Gastrocnemius medialis (tissue), 4 donors: ENCODE measurements around the gene TAMM41. TPM values are rescaled to one million over a fixed set of nuclear protein-coding genes. Genes with fewer than 3 reads are reported as not detected.

Source experiments
- ATAC-seq, 2 donors: fragments of 150-250 bp; one replicate each; pipeline ENCODE4 v1.9.1; 2016
- DNase-seq, 2 donors: peaks; one replicate each; pipeline ENCODE4 v3.0.0-alpha.2; 2019
- H3K27ac ChIP-seq, 4 donors: fragments of 200-600 bp; sonication (generic); 1 replicate in 1 of 4; 2 replicates in 3 of 4; pipeline ENCODE4 v1.5.1; 2016 to 2018; ENCODE audit warnings: mild to moderate bottlenecking in 2 of 4, moderate library complexity in 1 of 4
- H3K27me3 ChIP-seq, 3 donors: fragments of 200-600 bp; sonication (generic) in 2 of 3; 1 replicate in 1 of 3; 2 replicates in 2 of 3; pipeline versions ENCODE4 v1.5.1 to v1.6.0; 2016 to 2019; ENCODE audit warnings: mild to moderate bottlenecking in 1 of 3, moderate library complexity in 1 of 3
- H3K36me3 ChIP-seq, 2 donors: fragments of 200-600 bp; sonication (generic) in 1 of 2; one replicate each; pipeline ENCODE4 v1.5.1; 2017 to 2018
- H3K4me1 ChIP-seq, 2 donors: fragments of 200-600 bp; sonication (generic) in 1 of 2; one replicate each; pipeline ENCODE4 v1.5.1; 2016 to 2017; ENCODE audit warnings: mild to moderate bottlenecking in 2 of 2
- H3K4me3 ChIP-seq, 4 donors: fragments of 200-600 bp; sonication (generic) in 3 of 4; 1 replicate in 1 of 4; 2 replicates in 3 of 4; pipeline ENCODE4 v1.5.1; 2016 to 2019; ENCODE audit warnings: mild to moderate bottlenecking in 2 of 4
- H3K9me3 ChIP-seq, 3 donors: fragments of 200-600 bp; sonication (generic) in 2 of 3; 1 replicate in 1 of 3; 2 replicates in 2 of 3; pipeline ENCODE4 v1.5.1; 2016 to 2019
- CTCF ChIP-seq, 5 experiments: fragments of 450-650 bp in 3 of 5; fragments of 200-600 bp in 2 of 5; sonication (generic) in 2 of 5; IDR thresholded peaks in 4 of 5; conservative IDR thresholded peaks in 1 of 5; 1 replicate in 4 of 5; 2 replicates in 1 of 5; pipeline ENCODE4 v1.5.1; 2016 to 2019; ENCODE audit warnings: antibody characterized with exemption in 5 of 5, mild to moderate bottlenecking in 3 of 5, moderate library complexity in 3 of 5
- POLR2A ChIP-seq, 2 donors: fragments of 450-650 bp; IDR thresholded peaks; one replicate each; pipeline ENCODE4 v1.6.1; 2017; ENCODE audit warnings: antibody characterized with exemption in 2 of 2, mild to moderate bottlenecking in 2 of 2, moderate library complexity in 2 of 2
- in situ Hi-C, 4 donors: fragments of 200-750 bp; cut with MboI; loops; one replicate each; pipeline versions ENCODE4 v1.15.0 to v1.8.0; 2017; ENCODE audit warnings: low sequenced_read_pairs in 4 of 4
- intact Hi-C: fragments of 100-400 bp; cut with DNase I; formaldehyde crosslinking; loops from one replicate; pipeline ENCODE4 v1.15.1; 2023; ENCODE audit warnings: low total_unique reads
- total RNA-seq, 4 donors: library from RNA; depleted of rRNA; stranded (reverse); fragments of >200 nt; gene quantifications; one replicate each; pipeline versions ENCODE4 v1.1.0 to v1.2.3, GENCODE V29; 2016

Gene TAMM41
- total RNA-seq, 4 donors from 2014 or later, result 2.1 to 9.7 (median 3.8) TPM

DNA sequence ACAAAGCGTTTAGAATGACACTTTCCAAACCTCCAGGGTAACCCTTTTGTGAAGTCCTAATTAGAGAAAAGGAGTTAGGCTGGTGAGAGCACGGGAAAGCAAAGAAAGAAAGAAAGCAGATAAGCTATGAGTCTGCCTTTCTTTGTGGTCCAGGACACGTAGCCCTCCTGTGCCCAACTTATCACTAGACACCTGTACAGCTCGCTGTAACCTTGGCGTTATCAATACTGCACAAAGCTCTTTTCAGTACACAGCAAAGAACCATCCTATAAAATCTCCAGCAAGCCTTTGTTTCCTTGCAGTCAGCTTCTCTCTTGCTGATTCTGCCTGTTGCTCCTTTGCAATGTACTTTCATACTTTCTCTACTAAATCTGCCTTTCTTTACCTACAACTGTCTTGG, 6.8 kb upstream of the TAMM41 start:
- H3K27me3 ChIP-seq, result peaks cover 0 to 3% (median 0%) of the 10 kb centered on the region in 3 donors
- ATAC-seq, result no peak
- no peaks in the 10 kb centered on the region for H3K36me3 ChIP-seq
- H3K9me3 ChIP-seq, result no peaks in the 10 kb centered on the region
- H3K27ac ChIP-seq, result no peak overlapping the region
- in situ Hi-C loops, result no loop called here
- TF ChIP-seq POLR2A (IDR thresholded peaks at IDR 0.05) (no peak), CTCF (IDR thresholded peaks at IDR 0.05 in 4 of 5, conservative IDR thresholded peaks at IDR 0.05 in 1 of 5) (no peak)
- DNase-seq, result no peak
- intact Hi-C loops, result no loop called here
- no peaks in the 10 kb centered on the region for H3K4me1 ChIP-seq
- H3K4me3 ChIP-seq, result no peak overlapping the region

GRCh38 chr3:11850003-11850402, 3.3 kb upstream of the TAMM41 start:
- Histone ChIP-seq H3K9me3 (no peaks in the 10 kb centered on the region), H3K4me3 (no peak overlapping the region), H3K36me3 (no peaks in the 10 kb centered on the region), H3K4me1 (peaks cover 13 to 17% of the 10 kb centered on the region in 2 donors), H3K27ac (no peak overlapping the region), H3K27me3 (peaks cover 0 to under 1% (median 0%) of the 10 kb centered on the region in 3 donors)
- in situ Hi-C loops (no loop called here), intact Hi-C loops (no loop called here)
- ATAC-seq (no peak), DNase-seq (no peak)
- no peak for TF ChIP-seq CTCF (IDR thresholded peaks at IDR 0.05 in 4 of 5, conservative IDR thresholded peaks at IDR 0.05 in 1 of 5)
- TF ChIP-seq POLR2A (IDR thresholded peaks at IDR 0.05), result no peak

- Histone ChIP-seq H3K4me1 (peaks cover 21 to 24% of the 10 kb centered on the region in 2 donors), H3K4me3 (peak overlapping the region in 2 of 4 donors; percentile 91 to 96), H3K36me3 (peaks cover 0 to 15% of the 10 kb centered on the region in 2 donors), H3K27ac (peak overlapping the region; percentile 86 to 93 (median 92)), H3K9me3 (no peaks in the 10 kb centered on the region), H3K27me3 (no peaks in the 10 kb centered on the region)
- in situ Hi-C loops (no loop called here), intact Hi-C loops (loop anchor here (5.0 kb wide), 1 partner anchor 470 kb away; no protein-coding TSS in a partner anchor)
- ATAC-seq (no peak), DNase-seq (no peak)
- TF ChIP-seq CTCF (IDR thresholded peaks at IDR 0.05 in 4 of 5, conservative IDR thresholded peaks at IDR 0.05 in 1 of 5), result no peak
- no peak for TF ChIP-seq POLR2A (IDR thresholded peaks at IDR 0.05)
These were observed 922 bp upstream of the TAMM41 start for GRCh38 chr3:11847607-11848006.

DNA sequence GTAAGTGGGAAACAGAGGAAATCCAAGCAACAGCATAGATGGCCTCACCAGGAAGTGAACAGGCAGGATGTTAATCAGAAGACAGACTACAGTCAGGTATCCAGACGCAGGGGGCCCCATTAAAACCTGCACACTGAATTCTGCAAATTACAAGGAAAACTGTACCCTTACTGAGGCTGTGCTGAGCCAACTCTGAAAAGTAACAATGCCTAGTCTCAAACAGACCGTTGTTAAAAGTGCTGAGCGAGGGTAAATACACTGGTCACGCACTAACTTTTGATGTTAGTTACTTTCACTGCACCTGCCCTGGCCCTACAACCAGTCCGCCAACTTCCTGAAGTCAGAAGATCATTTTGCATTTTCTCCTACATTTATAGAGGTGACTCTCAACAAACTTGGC, 1.0 kb downstream of the TAMM41 start:
- Histone ChIP-seq H3K36me3 (peaks cover 0 to 25% of the 10 kb centered on the region in 2 donors), H3K4me3 (peak overlapping the region; percentile 78 to 96 (median 92)), H3K4me1 (peaks cover 21 to 24% of the 10 kb centered on the region in 2 donors), H3K9me3 (no peaks in the 10 kb centered on the region), H3K27ac (peak overlapping the region; percentile 86 to 93 (median 92)), H3K27me3 (no peaks in the 10 kb centered on the region)
- in situ Hi-C loops (no loop called here), intact Hi-C loops (loop anchor here (1.0 to 5.0 kb wide), 2 partner anchors 468 to 573 kb away; partner anchors contain the start of gene ATG7)
- DNase-seq, result no peak
- TF ChIP-seq CTCF (IDR thresholded peaks at IDR 0.05 in 4 of 5, conservative IDR thresholded peaks at IDR 0.05 in 1 of 5) (no peak), POLR2A (IDR thresholded peaks at IDR 0.05) (no peak)
- no peak for ATAC-seq

DNA sequence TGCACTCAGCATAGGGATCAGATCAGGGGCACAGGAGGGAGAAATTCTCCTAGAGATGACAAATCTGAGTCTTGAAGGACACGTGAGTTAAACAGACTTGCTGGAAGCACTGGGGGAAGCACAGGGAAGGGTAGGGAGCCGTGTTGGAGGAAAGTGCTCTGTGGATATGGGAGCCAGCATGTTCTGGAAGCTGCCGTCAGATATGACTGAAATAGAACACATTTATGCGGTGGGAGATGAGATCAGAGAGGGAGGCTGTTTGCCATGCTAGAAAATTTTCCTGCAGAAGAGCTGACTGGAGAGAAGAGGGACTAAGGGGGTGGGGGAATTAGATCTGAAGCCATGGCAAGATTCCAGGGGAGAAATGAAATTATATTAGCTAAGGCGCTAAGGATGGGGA, 1.8 kb downstream of the TAMM41 start:
- H3K36me3 ChIP-seq, result peaks cover 0 to 33% of the 10 kb centered on the region in 2 donors
- intact Hi-C loops (loop anchor here (5.0 kb wide), 1 partner anchor 468 kb away; no protein-coding TSS in a partner anchor), in situ Hi-C loops (no loop called here)
- H3K4me3 ChIP-seq, result peak overlapping the region in 2 of 4 donors; percentile 78 to 96
- ATAC-seq (no peak), DNase-seq (no peak)
- H3K4me1 ChIP-seq, result peaks cover 21 to 24% of the 10 kb centered on the region in 2 donors
- H3K27ac ChIP-seq, result peak overlapping the region in 1 of 4 donors; percentile 91
- no peaks in the 10 kb centered on the region for H3K9me3 ChIP-seq
- TF ChIP-seq CTCF (IDR thresholded peaks at IDR 0.05 in 4 of 5, conservative IDR thresholded peaks at IDR 0.05 in 1 of 5), result no peak
- no peak for TF ChIP-seq POLR2A (IDR thresholded peaks at IDR 0.05)
- no peaks in the 10 kb centered on the region for H3K27me3 ChIP-seq
